Retinal pigment epithelial cell (primary cell): ENCODE measurements around the gene F13A1.

Source experiments
- DNase-seq: peaks from one replicate; pipeline ENCODE4 v3.0.0-alpha.2; 2010; ENCODE audit warnings: low read depth
- H3K4me3 ChIP-seq: 2 replicates; pipeline ENCODE4 v1.5.1; 2011; ENCODE audit warnings: mild to moderate bottlenecking, low read length, control low read depth, moderate library complexity
- TF ChIP-seq, protein P1 (sequence below): conservative IDR thresholded peaks from 2 replicates; pipeline ENCODE4 v1.5.1; 2011; ENCODE audit warnings: low read depth, low read length, control low read depth, inconsistent platforms

The F13A1 gene

DNA sequence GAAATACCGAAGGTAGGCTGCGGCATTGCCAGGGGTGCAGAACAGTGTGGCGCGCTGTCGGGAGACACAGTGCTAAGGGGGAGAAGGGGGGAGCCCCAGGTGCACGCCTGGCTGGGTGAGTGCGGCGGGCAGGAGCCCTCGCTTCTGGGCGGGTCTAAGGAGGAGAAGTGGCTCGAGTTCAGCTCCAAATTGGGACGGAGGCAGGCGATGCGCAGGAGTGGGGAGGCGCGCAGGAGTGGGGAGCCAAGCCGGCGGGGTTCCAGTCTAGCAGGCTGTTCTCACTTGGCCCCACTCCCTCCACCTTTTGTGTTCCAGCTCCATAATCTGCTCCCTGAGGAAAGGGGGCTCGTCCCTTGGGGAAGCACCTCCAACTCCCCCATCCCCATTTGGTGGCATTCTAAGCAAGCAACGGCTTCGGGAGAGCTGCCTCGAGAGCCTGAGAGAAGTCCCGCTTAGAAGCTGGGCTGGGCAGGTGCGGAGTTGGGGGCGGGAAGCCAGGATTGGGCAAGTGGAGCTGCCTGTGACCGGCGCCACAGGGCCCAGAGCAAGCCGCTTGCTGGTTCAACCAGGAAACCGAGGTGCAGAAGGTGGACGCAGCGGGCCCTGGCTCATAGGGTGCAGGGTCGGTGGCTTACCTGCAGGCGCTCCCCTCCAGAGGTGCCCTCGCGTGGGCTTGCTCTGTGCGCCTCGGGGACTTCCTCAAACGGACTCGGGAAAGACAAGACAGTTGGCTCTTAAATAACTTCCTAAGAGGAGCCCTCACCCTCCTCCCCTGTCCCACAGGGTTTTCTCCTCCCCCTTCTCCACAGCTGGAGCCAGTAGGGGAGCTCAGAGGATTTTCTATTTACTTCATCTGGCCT lies at the start of gene F13A1:
F13A1 (minus strand) TSS at position 711 of the 860 bp plus-strand sequence. CDS start 1,998 bp downstream, outside the sequence.
- TF ChIP-seq, protein P1, sequence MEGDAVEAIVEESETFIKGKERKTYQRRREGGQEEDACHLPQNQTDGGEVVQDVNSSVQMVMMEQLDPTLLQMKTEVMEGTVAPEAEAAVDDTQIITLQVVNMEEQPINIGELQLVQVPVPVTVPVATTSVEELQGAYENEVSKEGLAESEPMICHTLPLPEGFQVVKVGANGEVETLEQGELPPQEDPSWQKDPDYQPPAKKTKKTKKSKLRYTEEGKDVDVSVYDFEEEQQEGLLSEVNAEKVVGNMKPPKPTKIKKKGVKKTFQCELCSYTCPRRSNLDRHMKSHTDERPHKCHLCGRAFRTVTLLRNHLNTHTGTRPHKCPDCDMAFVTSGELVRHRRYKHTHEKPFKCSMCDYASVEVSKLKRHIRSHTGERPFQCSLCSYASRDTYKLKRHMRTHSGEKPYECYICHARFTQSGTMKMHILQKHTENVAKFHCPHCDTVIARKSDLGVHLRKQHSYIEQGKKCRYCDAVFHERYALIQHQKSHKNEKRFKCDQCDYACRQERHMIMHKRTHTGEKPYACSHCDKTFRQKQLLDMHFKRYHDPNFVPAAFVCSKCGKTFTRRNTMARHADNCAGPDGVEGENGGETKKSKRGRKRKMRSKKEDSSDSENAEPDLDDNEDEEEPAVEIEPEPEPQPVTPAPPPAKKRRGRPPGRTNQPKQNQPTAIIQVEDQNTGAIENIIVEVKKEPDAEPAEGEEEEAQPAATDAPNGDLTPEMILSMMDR: no peak
- DNase-seq: no peak
- H3K4me3 ChIP-seq: no peak within 1 kb of the TSS

DNA sequence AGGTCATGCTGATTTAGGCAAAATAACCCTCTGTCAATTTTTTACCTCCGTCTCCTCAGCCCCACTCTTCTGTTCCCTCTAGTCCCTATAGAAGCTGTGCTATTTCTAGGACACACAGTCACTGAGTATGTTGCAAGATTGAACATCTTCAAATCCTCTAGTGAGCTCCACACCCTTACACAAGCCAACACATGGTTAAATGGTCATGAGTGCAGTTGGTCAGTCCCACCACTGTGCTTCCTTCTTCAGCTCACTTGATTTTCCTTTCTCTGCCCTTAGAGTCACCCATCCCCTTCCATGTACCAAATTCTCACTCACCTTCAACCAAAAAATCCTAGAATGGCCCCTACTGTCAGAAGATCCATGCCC lies 48.2 kb upstream of the F13A1 start:
- no peak overlapping the region for H3K4me3 ChIP-seq
- no peak for DNase-seq
- TF ChIP-seq, protein P1: no peak

DNA sequence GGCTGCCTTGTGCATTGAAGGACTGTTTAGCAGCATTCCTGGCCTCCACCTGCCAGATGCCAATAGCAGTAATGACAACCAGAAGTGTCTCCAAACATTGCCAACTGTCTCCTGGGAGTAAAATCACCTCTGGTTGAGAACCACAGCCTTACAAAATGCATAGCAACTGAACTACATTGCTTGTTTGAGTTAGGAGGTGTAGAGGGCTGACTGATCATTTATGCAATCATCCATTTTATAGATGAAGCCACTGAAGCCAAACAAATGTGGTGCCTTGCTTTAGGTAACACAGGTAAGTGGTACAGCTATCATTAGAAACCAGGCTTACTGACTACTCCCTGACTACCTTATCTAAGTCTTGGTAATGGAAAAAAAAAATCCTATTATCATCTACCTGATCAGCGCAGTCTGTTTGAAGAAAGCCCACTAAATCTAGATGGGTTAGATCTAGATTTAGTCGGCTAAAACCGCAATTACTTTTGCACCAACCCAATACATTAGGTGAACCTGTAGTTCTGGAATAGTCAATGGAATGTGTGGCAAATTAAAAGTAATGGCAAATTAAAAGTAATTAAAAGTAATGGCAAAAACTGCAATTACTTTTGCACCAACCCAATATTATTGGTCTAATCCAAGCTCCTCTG lies 47.7 kb upstream of the F13A1 start:
- TF ChIP-seq, protein P1: no peak
- no peak for DNase-seq
- no peak overlapping the region for H3K4me3 ChIP-seq

DNA sequence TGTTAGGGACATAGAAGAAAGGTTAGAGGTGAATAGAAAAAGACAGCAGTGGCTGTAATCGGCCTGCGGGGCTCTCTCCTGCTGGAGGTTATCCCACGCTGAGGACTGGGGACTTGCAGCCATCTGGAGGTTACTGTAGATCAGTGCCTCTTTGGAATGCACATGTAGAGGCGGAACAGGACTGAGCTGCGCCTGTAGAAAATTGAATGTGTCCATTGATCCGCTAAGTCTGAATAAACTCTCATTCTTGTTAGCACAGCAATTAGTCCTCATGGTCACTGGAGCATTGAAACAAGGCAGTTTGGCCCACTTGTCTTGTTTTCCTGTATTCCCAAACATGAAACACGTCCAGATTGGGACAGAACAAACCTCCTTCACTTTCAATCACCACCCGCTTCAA lies 46.3 kb upstream of the F13A1 start:
- DNase-seq: no peak
- H3K4me3 ChIP-seq: no peak overlapping the region
- TF ChIP-seq, protein P1: no peak

DNA sequence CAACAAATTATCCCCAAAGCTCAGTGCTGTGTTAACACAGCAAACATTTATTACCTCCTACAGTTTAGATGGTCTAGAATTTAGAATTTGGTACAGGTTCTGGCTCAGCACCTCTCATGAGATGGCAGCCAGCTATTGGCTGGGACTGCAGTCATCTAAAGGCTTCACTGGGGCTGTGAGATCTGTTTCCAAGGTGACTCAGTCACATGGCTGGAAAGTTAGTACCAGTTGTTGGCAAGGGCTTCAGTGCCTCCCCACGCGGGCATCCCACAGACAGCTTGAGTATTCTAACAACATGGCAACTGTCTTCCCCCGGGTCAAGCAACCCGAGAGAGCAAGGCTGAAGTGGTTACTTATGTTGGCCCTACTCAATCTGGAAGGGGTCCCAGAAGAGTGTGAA lies 44.8 kb upstream of the F13A1 start:
- TF ChIP-seq, protein P1: no peak
- H3K4me3 ChIP-seq: no peak overlapping the region
- no peak for DNase-seq

DNA sequence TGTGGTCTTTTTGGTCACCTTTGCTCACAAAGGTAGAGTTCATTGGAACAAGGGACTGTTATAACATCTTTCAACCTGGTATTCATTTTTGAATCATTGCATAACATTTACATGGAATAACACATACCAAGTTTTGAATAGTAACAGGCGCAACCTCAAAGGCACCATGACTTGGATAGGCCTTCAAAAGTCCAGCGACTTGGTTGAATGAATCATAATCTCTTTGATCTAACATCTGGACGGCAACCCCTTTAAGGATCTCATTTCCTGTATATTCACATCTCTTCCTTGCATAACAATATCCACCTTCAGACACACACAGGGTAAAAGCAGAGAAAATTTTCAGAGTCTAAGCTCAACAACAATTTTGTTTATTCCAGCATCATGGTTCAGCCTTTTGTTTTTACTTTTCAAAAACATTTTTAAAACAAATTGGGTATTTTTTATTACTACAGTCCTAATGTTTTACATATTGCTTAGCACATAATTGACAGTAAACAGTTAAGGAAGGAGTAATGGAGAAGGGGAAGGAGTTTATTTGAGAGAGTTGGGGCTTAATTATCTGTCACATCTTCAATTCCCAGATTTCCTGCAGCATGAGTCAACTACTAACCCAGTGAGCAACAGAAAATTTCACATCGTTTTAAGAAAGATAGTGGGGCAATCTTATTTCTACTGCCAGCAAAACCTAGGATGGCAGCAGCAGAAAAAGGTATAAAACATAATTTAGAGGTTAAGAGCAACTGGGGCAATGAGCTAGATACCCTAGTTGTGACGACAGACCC lies 41.8 kb upstream of the F13A1 start:
- no peak overlapping the region for H3K4me3 ChIP-seq
- no peak for DNase-seq
- TF ChIP-seq, protein P1: no peak
